TTC549 (cell line): ENCODE measurements around the gene CALN1.

Source experiments
- FAIRE-seq: peaks from 2 replicates; lab custom pipeline; 2012; peaks lifted over from hg19 to GRCh38; lab: Jason Lieb, UNC

The CALN1 gene

DNA sequence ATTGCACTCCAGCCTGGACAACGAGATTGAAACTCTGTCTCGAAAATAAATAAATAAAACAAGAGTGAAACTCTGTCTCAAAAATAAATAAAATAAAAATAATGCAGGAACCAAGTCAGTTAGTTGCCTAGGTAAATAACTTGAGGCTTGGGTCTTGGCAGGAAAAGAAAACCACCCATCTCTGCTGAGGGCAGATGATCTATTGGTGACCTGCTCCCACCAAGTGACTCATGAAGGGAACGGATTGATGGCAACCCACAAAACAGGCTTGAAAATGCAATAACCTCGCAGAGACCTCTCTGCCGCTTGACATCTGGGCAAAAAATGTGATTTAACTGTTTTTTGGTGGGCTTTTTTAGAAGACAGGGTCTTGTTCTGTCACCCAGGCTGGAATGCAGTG lies 86.6 kb downstream of the CALN1 start:
- no peak for FAIRE-seq

DNA sequence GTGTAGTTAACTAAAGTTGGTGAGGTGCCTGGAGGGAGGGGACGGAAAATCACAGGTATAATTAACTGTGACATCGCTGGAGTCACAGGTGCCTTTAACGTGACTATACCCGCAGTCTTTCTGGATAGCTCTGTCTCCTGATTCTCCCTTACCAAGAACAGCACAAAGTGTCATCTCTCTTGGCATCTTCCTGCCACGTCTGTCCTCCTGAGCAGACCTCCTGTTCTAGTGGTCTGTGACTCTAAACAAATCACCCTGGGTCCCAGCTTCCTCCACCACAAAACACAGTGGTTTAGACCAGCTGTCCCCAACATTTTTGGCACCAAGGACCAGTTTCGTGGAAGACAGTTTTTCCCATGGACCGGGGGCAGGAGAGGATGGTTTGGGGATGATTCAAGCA lies 90.5 kb downstream of the CALN1 start:
- FAIRE-seq, result no peak

- no peak for FAIRE-seq
Measured at GRCh38 chr7:72321081-72321480, 91.1 kb downstream of the CALN1 start.

- FAIRE-seq, result no peak
Measured at GRCh38 chr7:72317341-72317740, 94.8 kb downstream of the CALN1 start.

GRCh38 chr7:72316148-72316547 lies 96.0 kb downstream of the CALN1 start:
- no peak for FAIRE-seq

DNA sequence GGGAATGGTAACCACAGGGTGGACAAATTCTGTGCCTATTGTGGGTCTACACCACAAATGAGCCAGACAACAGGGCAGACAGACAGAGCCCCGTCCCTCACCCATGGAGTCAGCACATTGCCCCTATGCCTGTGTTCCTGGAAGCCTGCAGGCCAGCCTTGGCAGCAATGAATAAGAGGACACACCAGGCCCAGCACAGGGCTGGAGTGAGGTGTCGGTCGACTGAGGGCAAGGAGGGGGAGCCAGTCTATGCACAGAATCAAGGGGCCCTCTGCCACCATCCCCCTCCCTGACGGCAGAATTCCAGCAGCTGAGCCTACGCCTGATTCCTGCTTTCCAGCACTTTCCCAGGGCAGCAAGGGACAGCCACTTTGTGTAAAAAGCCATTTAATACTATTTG lies 98.2 kb downstream of the CALN1 start:
- FAIRE-seq, result no peak

DNA sequence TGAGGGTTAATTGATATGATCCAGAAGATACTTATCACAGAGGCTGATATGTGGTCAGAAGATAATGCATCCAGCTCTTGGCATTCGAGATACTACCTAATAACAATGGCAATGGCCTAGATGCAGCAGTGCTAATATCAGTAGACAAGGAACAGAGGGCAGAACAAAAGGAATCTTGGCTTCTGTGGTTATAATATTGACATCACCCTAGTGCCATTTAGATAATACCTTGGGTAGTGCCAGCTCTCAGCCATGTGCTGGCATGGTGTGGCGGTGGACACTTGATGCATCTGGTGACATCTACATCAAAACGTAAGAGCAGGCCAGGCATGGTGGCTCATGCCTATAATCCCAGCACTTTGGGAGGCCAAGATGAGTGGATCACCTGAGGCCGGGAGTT lies 101.8 kb downstream of the CALN1 start:
- FAIRE-seq, result no peak

- FAIRE-seq, result no peak
Measured at GRCh38 chr7:72309476-72309875, 102.7 kb downstream of the CALN1 start.

- FAIRE-seq, result no peak
Measured at GRCh38 chr7:72308986-72309385, 103.2 kb downstream of the CALN1 start.

- FAIRE-seq, result no peak
Measured at GRCh38 chr7:72307566-72307965, 104.6 kb downstream of the CALN1 start.

GRCh38 chr7:72298912-72299311 lies 113.2 kb downstream of the CALN1 start:
- FAIRE-seq, result no peak

GRCh38 chr7:72298091-72298490 lies 114.0 kb downstream of the CALN1 start:
- FAIRE-seq, result no peak

DNA sequence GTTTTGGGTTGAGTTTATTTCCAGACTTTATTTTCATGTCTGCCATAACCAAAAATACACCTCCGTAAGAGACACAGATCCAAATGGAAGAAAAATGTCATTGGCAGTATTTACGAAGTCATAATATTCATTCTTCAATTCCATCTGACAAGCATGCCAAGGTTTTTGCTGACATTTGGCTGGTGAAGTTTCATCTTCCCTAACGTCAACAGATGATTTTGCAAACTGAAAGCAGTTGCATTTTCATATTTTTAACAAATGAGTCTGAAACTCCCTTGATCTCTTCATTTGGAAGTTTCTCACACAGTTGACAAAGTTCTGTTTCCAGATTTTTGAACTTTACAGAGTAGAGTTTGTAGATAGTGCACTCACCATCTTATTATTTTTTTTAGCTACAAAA lies 114.5 kb downstream of the CALN1 start:
- no peak for FAIRE-seq

DNA sequence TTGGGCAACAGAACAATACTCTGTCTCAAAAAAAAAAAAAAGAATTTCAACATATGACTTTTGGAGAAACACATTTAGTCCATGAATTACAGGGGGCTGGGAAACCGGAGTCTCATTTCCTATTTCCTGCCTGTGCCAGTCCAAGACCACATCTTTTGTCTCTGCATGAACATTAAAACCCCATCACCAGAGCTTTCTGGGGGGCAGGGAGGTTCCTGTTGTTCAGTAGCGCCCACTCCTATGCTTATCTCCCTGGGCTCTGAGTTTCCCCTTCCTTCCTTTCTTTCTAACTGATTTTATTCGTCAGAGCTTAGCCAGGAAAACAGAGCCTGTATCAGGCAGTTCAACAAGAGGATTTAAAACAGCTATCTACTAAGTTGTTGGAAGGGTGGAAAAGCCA lies 119.3 kb downstream of the CALN1 start:
- FAIRE-seq, result no peak

DNA sequence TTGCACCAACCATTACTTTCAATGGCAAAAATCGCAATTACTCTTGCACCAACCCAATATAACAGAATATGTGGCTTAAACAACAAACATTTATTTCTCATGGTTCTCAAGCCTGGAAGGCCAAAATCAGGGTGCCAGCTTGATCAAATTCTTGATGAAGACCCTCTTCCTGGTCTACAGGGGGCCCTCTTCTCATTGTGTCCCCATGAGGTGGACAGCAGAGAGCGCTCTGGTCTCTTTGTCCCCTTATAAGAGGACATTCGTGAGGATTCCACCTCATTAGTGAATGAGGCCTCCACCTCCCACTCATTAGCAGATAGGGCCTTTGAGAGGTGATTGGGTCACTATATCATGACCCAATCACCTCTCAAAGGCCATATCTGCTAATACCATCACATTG lies 120.0 kb downstream of the CALN1 start:
- no peak for FAIRE-seq

DNA sequence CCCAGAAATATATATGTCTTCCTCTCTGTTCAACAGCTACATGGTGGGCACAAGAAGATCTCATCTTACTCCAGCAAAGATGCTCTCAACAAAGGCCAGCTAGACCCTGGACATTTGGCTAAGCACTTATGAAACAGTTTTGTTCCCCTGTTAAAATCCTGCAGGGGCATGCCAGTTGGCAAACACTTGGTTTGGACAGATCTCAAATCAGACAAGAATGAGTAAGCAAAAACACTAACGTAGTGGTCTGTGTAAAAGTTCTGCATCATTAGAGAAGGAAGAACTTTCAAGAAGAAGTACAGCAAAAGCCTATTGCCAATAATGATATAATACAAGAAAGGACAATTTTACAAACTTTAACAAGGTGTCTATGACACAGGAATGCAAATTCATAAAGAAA lies 125.6 kb downstream of the CALN1 start:
- FAIRE-seq, result no peak

DNA sequence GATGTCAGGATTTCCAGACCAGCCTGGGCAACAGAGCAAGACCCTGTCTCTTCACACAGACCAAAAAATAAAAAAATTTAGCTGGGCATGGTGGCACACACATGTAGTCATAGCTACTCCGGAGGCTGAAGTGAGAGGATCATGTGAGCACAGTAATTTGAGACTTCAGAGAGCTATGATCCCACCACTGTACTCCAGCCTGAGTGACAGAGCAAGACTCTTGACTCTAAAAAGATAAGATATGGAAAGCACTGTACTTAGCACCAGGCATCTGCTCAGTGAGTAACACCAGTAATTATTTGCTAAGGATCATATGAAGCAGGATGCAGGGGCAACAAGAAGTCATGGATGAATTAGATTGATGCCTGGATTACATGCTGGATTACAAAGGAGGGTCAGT lies 128.8 kb downstream of the CALN1 start:
- FAIRE-seq, result no peak

DNA sequence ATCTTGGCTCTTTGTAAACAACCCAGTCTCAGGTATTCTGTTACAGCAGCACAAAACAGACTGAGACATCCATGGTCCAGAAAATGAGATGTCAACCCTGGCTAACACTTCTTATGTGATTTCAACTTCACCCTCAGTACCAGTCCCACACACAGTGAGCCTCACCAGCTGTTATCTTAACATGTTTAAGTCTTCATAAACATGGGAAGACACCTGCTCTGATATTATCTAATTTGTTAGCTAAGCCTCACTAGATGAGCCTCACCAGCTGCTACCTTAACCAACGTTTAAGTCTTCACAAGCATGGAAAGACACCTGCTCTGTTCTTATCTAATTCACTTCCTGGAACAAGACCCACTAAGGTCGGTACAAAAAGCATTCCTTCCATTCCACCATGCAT lies 130.8 kb downstream of the CALN1 start:
- FAIRE-seq, result no peak

GRCh38 chr7:72279203-72279602 lies 132.9 kb downstream of the CALN1 start:
- no peak for FAIRE-seq

DNA sequence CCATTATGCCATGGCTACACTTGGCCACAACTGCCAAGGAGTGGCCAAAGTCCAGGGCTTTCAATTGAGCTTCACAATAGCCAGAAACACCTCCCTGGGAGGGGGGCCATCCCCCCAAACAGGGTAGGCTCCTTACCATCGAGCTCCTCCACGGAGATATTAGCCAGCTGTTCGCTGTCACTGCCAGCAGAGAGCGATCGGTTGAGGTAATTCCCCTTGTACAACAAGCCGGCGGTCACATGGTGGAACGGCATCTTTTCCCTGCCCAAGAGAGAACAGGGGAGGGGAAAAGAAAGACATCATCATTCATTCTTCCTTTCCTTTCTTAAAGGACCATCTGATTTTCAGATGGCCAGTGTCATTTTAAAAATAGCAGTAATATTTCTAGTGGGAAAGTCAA lies 133.6 kb downstream of the CALN1 start:
- FAIRE-seq, result no peak

DNA sequence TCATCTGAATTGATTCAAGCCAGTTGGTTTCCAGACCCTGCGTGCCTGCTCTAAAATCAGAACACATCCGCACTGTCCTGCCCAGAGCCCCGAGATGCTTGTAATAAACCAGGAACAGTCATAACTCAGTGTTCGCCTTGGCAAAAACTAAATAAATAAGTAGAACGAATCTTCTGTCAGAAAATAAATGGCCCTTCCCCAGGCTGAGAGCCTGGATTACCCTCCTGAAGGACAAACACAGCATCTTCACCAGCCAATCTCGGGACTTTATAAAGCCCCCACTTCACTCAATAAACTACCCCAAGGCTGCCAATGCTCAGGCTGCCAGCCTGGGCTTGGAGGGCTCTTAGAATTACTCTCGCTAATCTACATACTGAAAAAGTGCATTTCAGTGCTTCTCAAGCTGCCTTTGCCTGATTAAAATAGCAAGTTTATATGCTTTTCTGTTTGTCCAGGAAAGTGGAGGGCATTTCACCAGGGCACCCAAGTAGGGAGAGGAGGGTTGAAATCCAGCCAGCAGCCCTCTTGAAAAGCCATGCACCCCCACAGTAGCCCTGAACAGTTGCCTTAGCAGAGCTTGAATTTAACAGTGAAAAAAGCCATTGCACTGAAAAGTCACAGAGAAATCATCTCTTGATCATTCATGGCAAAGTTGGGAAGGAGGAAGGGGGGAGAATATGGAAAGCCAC lies 136.6 kb downstream of the CALN1 start:
- no peak for FAIRE-seq

DNA sequence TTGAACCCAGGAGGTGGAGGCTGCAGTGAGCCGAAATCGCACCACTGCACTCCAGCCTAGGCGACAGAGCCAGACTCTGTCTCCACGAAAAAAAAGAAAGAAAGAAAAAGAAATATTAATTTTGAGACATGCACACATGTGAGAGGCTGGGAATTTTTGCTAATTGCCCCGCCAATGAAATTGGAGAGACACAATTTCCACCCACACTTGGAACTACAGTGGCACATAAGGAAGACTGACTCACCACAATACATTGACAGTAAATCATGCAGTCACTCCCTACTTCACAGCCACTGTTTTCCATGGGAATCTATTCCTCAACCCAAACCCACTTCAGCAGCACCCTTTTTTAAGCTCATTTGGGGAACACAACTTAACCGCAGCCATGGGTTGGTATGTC lies 139.7 kb downstream of the CALN1 start:
- no peak for FAIRE-seq

DNA sequence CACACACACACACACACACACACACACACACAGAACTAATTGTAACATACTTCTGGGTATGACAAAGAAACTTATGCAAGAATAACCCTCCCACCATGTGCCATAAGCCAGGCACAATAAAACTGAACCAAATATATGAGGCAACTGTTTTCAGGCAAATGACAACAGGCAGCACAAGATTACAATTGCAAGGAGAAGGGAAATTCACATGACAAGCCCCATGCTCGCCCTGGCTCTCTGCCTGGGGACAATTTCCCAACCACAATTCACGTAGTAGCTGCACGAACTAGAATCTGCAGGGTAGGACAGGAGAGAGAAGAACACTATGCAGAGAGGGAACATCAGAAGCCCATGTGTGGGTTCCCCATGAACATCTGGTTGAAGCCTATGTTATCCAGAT lies 143.3 kb downstream of the CALN1 start:
- FAIRE-seq, result no peak

- FAIRE-seq, result no peak
Measured at GRCh38 chr7:72268090-72268489, 144.0 kb downstream of the CALN1 start.

GRCh38 chr7:72267291-72267800 lies 144.8 kb downstream of the CALN1 start:
- no peak for FAIRE-seq
